Measurements from ENCODE around the gene NCKAP5.

NCKAP5 gene

DNA sequence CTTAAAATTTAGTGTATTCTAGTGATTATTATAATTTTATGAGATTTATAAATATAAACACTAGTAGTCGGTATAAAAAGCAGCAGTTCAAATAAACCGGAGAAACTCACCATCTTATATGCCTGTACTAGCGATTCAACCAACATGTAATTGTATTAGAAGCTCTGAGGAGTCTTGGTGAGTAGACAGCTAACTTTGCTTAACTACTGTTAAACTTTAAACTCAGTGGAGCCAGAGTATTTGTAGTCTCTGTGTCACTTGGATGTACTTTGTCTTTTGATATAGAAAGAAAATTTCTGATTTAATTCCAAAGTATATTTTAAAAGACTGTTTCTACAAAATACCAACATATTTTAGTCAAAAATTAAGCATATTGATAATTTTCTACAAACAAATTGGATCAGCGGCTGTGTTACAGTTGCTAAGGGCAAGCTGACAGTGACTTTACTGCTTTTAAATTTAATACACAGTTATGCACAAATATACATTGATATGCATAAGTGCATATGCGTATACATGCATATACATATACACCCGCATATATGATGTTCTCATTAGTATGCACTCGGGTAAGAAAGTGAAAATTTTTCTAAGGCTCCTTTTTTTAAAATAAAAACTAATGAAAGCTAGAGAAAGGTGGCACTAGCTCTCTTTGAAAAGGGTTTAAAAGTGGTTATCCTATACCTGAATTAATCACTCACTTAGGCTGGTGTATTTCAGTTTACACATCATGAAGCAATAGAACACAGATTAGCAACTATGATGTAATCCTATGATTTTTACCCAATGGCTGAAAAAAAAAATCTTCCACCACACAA, 374.5 kb downstream of the NCKAP5 start:
- no peak for DNase-seq

GRCh38 chr2:133192028-133192427, 376.2 kb downstream of the NCKAP5 start:
- no peak for DNase-seq

GRCh38 chr2:133177196-133177595, 391.1 kb downstream of the NCKAP5 start:
- no peak for DNase-seq

DNA sequence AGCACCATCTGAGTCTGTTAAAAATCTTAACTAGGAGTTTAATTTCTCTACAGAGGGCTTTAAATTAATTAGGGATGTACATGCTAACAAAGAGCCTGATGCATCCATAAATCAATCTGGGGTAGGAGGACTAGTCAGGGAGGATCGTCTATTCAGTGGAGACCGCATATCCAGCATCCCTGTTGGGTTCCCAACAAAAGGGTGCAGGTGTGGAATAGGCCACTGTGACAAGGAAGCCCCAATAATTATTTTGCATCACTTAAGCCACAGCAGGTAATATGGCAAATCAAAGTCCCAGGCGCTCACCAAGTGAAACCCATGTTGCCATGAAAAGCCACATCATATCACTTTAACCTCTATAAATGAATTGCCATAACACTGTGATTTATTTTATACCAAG, 392.3 kb downstream of the NCKAP5 start:
- DNase-seq = no peak

- DNase-seq = no peak
These were observed 395.0 kb downstream of the NCKAP5 start for GRCh38 chr2:133173224-133173623.

- DNase-seq = peak in 1 of 5 experiments; percentile 18
These were observed 396.8 kb downstream of the NCKAP5 start for GRCh38 chr2:133171393-133172004.

DNA sequence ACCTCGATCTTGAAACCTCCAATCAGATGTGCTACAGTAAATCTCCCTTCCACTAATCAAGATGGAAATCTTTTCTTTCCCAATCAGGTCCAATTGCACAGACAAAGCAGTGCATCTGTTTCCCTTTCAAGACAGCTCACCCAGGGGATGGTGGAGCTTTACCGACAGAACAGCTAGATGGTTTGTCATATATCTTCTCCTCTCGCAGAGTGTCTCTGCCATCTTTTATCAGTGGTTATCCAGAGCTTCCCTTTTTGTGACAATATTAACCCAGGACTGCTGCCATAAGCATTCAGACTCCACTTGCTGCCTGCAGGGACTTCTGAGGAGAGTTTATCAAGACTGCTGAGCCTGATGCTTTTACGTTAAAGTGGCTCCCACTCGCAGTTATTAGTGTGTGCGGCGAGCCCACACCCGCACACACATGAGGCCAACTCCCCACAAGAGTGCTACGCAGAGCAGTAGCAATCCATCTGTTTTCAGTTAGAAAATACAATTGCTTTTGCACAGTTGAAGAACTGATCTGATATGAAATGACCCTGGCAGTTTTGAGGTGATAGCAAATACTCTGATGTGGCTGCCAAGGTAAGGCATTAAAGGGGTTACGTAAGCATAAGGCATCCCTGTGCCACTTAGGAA, 398.9 kb downstream of the NCKAP5 start:
- DNase-seq = no peak

GRCh38 chr2:133167990-133168389, 400.3 kb downstream of the NCKAP5 start:
- no peak for DNase-seq

- DNase-seq = no peak
These were observed 401.0 kb downstream of the NCKAP5 start for GRCh38 chr2:133167223-133167622.

- DNase-seq = no peak
These were observed 402.2 kb downstream of the NCKAP5 start for GRCh38 chr2:133166031-133166430.

- DNase-seq = no peak
These were observed 405.2 kb downstream of the NCKAP5 start for GRCh38 chr2:133163111-133163510.

DNA sequence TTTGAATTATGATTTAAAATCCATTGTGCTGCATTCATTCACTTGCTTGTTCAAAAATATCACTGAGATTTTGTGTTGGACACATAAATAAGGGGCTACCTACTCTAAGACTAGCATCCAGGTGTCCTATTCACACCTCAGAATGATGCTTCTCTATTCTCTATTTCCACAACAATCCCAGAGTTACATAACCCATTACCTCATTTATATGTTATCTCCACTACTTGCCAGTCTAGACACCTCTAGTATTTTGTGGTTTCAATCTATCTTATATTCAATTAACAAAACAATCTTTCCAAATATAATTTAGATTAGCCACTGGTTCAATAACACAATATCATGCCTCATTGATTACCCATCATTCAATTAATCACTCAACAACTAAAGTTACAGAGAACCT, 409.8 kb downstream of the NCKAP5 start:
- DNase-seq = no peak

DNA sequence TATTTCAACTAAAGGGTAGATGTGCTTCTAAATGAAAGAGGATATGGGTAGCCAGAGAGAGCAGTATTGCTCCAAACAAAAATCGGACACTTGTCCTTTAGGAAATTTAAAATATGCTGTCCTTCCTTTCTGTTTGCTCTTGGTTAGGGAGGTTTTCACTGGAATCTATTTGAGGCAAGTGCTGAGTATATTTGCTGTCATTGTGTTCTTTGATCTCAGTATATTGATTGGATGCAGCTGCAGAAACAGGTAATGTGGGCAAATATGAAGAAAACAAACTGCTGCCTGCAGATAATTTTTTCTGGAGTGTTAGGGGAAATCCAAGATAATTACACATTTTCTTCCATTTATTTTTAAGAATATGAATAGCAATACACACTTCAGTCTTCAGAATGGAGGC, 410.2 kb downstream of the NCKAP5 start:
- no peak for DNase-seq

- no peak for DNase-seq
These were observed 411.1 kb downstream of the NCKAP5 start for GRCh38 chr2:133157141-133157540.

DNA sequence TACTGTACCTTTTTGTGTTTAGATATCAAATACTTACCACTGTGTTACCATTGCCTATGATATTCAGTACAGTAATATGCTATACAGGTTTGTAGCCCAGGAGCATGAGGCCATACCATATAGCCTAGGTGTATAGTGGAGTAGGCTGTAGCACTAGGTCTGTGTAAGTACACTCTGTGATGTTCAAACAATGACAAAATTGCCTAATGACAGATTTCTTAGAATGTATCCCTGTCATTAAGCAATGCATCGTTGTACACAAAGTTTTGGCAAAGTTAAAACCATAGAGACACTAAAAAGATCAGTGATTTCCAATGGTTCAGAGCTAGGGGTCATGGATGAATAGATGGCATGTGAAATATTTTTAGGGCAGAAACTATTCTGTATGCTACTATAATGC, 415.5 kb downstream of the NCKAP5 start:
- no peak for DNase-seq

DNA sequence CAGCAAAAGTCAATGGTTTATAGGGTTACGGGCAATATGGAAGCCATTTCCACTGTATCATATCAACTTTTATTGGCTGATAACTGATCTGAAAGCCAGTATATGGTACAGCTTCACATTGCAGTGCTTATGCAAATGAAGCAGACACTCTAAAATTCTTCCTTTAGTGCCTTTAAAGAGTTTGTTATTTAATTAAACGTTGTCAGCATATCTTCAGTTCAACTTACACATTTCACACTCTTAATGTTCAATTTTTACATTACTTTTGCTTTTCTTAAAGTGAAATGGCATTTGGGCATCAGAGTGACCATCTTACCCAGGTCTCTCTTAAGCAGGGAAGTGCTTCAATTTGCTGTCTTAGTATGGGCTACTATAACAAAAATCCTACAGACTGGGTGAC, 420.1 kb downstream of the NCKAP5 start:
- no peak for DNase-seq

- DNase-seq = no peak
These were observed 421.4 kb downstream of the NCKAP5 start for GRCh38 chr2:133146893-133147292.

DNA sequence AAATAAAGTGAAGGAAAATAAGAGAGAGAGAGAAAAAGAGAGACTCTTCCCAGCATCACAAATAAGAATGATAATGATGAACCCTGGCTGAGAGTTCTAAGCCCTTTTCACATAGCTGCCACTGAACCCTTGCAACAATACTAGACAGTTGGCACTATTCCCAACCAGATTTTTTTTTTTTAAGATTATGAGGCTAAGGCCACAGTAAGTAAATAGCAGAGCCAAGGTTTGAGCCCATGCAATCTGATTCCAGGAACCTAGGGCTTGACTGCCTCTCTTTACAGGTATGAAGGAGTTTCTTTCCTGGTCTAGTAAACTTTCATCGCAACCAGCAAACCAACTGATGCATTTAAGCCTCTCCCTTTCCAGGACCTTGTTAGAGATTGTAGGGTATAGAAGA, 424.6 kb downstream of the NCKAP5 start:
- DNase-seq = no peak

GRCh38 chr2:133142087-133142486, 426.2 kb downstream of the NCKAP5 start:
- DNase-seq = no peak

DNA sequence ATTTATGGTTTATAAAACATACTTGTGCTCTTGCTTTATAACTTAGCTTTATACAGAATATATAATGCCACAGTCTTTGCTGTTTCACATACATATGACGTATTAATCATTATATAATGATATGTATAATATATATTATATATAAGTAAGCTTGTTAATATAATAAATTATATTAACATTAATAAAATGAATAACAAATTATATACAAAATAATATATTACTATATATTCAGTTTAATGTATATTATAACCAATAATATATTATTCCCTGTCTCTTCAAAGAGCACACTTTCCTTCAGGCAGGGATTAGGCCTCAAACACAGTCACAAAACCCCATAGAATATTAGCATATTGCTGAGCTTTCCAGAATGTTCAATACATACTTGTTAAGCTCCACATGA, 427.6 kb downstream of the NCKAP5 start:
- no peak for DNase-seq

- no peak for DNase-seq
These were observed 428.3 kb downstream of the NCKAP5 start for GRCh38 chr2:133139847-133140533.

DNA sequence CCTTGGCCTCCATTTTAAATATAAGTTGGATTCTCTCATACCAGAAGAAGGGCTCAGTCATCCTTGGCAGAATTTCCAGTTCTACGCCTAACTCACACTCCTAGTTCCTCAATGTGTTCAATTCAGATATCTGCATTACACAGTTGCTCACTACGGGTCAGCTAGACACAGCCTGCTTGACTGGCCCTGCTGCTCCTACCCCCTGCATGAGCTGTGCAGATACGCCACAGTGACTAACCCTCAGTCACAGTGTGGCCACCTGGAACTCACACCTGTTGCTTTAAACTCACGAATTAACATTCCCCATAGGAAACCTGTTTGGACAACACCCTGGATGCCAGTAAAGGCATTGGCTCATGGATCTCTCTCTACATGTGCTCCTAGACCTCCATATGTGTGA, 429.6 kb downstream of the NCKAP5 start:
- no peak for DNase-seq

DNA sequence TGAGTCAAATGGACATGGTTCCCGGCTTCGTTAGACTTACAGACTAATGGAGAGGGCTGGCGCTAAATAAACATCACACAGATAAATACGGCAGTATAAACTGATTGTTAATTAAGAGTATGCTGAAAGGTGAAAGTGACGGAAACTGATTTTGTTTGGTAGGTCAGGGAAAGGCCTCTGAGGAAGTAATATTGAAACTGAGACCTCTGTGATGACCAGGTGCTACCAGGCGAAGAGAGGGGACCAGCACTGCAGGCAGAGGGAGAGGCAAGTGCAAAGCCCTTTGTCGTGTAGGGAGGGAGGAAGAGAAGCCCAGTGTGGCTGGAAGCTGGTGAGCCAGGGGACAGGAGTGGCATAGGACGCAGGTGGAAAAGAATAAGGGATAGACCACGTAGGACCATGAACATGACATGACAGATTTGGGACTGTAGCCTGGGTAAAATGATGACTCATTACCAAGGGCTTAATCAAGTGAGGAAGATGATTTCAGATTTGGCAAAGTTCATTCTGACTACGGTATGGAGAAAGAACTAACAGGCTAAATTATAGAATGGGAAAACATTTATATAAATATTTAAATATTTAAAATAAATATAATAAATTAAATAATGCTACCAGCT, 433.1 kb downstream of the NCKAP5 start:
- DNase-seq = no peak

All from T-helper 2 cell (primary cell).